Stromal cell of bone marrow (primary cell): ENCODE results near the gene RNASE7.
A peak's percentile ranks its signal among the peaks of the same experiment; 100 is the strongest.
"Not testable (repeated sequence)": the region's sequence is repeated elsewhere in the genome, so short reads cannot be mapped to it uniquely, and the experiment has no call there.

ENCODE experiments used
- DNase-seq: peaks from one replicate; pipeline ENCODE4 v3.0.0-alpha.2; 2012; ENCODE audit warnings: low read depth

Gene RNASE7

DNA sequence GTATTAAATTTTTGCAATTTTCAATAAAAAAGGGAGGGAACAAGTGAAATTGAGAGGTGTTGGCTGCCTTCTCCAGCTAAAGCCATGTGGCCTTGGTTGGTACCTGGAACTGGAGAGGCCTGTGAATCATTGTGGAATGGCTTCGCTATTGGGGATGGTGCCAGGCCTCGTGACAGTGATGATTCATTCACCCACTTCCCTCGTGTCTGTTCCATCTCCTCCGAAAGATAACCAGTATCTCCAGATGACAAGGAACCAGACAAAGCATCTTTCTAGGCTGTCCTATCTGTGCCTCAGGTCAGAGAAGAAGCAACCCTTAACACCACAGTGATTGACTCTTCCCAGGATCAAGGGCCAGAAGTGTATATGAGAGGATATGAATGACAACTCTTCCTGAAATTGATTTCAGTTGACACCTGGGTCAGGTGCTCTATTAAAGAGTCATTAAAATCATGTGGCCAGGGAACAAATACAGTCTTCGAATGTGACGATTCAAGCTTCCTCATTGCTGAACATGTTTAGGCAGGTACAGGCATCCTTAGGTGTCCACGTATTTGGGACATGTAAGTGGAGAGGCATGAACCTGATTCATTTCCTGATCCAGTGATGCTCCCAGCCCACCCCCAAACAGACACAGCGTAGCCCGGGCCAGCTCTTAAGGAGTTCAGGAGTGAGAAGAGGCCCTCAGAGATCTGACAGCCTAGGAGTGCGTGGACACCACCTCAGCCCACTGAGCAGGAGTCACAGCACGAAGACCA, at the start of gene RNASE7:
RNASE7 (plus strand) TSS at position 687 of the 758 bp plus-strand sequence. CDS start 631 bp downstream, outside the sequence.
- no peak for DNase-seq

- DNase-seq: no peak
These were observed 45.6 kb upstream of the RNASE7 start for GRCh38 chr14:20996521-20996920.

GRCh38 chr14:20997115-20997514, 45.0 kb upstream of the RNASE7 start:
- DNase-seq: no peak

DNA sequence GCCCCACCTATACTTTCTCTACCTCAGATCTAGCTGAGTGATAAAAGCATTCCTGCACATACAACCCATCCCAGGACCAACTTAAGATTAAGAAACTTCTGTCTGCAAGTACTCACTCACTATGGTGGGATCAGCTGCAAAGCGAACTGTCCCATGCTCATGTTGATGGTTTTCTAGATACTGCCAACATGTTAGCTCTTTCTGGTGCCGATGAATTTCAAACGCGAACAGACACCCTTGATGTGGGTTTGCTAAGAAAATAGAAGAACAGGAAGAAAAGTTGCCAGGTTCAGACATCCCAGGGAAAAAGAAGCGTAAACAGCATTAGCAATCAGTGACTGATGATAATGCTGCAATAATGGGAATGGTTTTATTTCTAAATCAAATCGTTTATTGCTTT, 44.6 kb upstream of the RNASE7 start:
- DNase-seq: no peak

- no peak for DNase-seq
These were observed 44.0 kb upstream of the RNASE7 start for GRCh38 chr14:20998139-20998538.

- peak; percentile 78 for DNase-seq
These were observed 43.3 kb upstream of the RNASE7 start, which contains the start of gene SLC39A2 for GRCh38 chr14:20998674-20999366. SLC39A2 (plus strand) TSS chr14:20999293; CDS start chr14:20999447, 154 bp downstream.

DNA sequence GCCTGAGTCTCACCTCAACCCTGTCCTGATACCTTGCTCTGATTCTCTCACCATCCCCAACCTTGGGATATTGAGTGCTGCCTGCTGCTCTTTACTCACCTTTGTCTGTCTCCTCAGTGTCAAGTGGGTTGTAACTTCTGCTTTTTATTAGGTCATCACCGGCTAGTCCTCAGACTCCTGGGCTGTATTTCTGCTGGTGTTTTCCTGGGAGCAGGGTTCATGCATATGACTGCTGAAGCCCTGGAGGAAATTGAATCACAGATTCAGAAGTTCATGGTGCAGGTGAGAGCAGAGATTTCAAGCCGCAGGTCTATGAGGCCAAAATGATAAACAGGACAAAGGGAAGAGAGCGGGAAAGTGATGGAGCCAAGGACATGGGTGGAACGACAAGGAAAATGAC, 42.6 kb upstream of the RNASE7 start:
- no peak for DNase-seq

GRCh38 chr14:21001218-21001617, 40.9 kb upstream of the RNASE7 start:
- DNase-seq: no peak

DNA sequence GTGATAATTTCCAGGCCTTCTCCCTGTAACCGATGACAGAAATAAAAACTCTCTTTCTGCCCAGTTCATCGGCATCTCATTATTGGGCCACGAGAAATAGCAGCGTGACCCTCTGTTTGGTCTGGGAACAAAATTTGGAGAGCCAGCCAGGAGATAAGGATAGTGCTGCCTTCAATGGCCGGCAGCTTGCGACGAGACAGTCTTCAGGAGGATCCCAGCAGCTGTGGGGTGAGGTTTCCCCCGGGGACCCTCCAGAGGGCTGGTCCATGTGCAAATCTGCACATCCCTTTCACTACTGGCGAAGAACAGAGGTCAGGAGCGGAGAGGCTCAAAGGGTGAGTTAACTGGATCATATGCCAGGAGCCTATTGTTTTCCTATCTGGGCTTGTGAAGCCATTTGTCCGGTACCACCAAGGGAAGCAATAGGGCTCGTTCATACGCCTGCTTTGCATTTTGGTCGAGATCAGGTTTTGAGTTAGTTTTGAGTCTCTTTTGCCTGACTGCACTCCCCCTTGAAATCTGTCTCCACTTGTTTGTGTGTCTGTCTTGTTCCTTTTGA, 38.3 kb upstream of the RNASE7 start:
- no peak for DNase-seq

DNA sequence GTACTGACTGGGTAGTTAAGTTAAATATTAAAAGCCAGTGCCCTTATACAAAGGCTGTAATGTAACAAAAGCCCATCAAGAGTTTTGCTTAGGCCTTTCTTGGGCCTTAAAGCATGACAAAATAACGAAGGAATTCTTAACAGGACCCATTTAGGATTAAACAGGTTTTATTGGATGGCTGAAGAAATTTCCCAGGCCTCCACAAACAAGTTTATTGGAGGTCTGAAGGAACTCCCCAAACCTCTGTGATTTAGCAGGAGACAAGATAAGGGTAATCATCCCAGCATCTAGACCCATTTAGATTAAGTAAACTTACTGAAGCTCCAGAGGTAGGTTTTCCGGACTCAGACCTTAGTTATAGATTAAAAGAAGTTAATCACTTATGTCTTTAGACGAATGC, 32.4 kb upstream of the RNASE7 start:
- not testable (repeated sequence) for DNase-seq

DNA sequence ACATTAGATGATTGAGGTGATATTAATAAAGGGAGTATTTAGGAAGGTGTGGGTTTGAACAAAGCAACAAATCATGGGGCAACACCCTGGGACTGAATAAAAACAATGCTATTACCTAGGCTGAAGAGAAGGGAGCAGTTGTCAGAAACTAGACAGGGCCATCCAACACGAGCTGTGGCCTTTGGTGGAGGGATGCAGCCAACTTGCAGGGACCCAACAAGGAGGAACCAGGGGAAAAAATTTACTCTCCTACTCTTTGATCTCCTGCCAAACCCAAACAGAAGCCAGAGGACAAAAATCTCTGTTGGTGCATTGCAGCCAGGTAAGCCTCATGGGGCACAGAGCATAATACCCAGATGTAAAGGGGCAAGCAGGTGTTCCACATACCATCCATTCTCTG, 31.0 kb upstream of the RNASE7 start:
- DNase-seq: no peak

GRCh38 chr14:21014761-21015190, 27.4 kb upstream of the RNASE7 start:
- DNase-seq: peak; percentile 72

DNA sequence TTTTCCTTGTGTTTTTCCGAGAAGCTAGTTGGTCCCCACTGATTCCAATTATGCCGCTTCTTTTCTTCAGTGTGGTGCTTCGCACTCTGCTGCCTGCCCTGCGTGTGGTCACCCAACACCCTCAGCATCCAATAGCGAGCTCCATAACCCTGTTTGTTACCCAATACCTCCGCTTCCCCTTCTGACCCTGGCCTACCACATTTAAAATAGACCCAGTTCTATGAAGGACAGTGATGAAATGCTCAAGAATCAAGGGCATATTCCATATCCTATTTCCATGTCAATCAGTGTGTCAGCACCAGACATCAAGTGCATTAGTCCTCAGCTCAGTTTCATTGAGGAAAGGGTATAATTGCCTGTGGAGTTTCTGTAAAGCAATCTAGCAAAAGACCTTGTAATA, 26.9 kb upstream of the RNASE7 start:
- no peak for DNase-seq

- no peak for DNase-seq
These were observed 25.6 kb upstream of the RNASE7 start for GRCh38 chr14:21016413-21017190.

DNA sequence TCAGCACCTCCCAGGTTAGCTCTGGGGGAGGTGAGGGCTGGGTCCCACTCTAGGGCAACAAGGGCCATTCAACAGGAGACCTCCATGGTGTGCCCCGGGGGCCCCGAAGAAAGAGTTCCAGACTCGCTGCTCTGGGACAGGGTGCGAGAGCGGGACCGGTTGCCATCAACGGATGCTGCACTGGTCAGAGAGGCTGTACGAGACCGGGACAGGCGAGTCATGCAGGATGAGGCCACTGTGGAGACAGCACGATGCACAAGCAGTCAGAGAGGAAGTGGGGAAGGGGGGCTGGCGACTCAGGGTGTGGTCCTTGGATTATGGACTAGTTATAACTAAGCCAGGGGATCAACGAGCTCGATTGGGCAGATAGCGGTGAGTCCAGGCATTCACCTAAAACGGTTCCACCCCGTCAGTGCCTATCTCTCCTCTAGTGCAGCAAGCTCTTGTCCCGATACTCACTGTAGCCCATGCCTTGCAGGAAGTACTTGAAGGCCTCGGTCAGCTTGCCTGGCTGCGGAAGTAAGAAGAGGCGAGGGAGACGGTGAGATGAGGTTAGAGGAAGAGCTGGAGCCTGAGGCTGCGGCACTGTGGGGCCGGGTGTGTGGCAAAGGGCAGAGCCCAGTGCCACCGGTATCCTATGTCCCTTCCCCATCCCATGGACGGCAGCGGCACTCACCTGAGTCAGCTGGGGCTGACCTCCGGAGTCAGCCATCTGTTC, 24.5 kb upstream of the RNASE7 start:
- no peak for DNase-seq

GRCh38 chr14:21018286-21018685, 23.9 kb upstream of the RNASE7 start:
- no peak for DNase-seq

- DNase-seq: no peak
These were observed 23.4 kb upstream of the RNASE7 start for GRCh38 chr14:21018781-21019180.

DNA sequence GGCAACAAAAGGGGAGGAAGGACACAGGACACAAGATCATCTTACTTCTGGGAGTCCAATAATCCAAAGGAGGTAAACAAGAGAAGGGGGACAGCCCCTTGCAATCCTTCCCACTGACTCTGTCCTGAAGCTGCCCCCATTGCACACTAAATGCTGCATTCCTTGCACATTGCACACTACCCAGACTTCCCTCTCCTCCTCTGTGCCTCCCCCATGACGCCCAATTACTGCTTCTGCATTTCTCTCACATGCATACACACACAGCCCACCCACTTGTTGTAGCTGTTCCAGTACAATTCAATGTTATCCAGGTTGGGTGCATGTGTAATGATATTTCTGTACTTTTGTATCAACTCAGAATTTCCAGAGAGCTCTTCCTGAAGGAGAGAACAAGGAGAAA, 22.8 kb upstream of the RNASE7 start:
- DNase-seq: no peak

DNA sequence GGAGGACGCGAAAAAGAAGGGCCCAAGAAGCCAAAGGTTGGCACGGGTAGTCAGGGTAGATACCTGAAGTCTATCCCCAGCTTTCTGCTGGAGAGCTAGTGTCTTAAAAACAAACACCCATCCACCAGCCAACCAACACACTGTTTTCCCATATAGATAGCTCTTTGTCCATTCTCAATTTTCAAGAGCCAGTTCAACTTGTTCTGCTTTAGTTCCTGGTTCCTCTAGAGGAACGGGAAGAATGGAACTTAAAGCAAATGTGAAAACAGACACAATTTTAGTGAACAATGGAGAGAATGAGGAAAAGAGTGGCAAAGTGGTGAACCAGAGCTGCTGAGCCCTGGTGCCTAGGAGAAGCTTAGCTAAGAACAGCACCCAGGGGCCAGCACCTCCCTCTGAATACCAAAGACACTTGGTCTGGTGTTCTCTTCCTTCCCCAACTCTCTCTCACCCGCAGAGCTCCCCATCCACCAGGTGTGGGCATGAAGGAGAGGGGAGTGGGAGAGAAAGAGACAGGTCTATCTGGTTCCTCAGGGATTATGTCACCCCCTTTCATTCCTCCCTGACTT, 21.1 kb upstream of the RNASE7 start:
- DNase-seq: no peak

DNA sequence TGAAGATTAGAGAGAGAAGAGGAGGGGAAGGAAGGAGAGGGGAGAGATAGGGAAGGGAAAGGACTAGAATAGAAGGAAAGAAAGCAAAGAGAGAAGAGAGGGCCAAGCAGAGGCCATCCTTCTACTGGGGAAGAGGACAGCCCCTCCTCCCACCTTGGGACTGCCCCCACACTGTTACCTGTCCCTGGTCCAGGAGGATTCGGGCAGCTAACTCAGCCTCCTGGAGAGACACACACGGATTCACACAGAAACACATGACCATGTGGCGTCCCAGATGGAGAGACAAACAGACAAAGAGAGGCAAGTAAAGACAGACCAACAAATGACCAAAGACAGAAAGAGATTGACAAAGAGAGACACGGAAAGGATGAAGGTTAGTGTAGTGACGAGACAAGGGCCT, 19.5 kb upstream of the RNASE7 start:
- no peak for DNase-seq

DNA sequence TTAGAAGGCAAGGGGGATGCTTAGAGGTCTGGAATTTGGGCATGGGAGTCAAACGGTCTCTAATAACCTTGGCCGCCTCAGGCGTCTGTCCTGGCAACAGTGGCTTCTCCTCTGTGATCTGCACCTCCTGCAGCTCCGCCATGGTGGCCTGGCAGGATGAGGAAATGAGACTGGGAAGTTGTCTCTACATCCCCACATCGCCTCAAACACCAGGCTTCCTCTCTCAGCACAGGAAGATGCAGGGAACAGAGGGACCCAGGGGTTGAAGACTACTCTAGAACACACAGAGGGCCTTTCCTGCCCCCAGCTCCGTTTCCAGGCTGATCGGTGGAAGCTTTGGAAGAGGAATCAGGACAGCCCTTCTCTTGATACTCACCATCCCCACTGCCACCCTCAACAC, 19.0 kb upstream of the RNASE7 start:
- no peak for DNase-seq
